Measurements from ENCODE around the gene NR2E1. TPM values are rescaled to one million over a fixed set of nuclear protein-coding genes. Genes with fewer than 3 reads are reported as not detected.
A peak's percentile ranks its signal among the peaks of the same experiment; 100 is the strongest.

The NR2E1 gene
- total RNA-seq, 1 experiment from 2014 or later = not detected

DNA sequence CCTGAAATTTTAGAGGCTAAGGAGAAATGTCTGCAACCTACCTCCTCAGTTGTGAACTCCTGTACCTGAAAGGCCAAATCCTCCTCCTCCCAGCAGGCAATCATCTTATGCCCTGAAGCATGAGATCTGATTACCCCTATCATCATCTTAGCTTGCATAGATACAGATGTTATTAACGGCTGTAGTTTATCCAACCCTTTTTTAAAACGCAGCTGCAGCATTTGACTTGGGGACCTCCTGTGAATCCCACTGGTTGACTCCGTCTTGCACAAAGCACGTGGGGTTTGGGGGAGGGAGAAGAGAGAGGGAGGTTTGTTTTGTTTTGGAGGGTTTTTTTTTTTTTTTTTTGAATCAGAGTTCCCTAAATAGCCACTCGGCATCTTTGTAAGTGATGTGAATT lies 5.8 kb upstream of the NR2E1 start:
- H2BK20ac ChIP-seq (ENCODE audit: low read depth, low read length, poor library complexity, severe bottlenecking) = no peak overlapping the region
- DNase-seq = peak; percentile 37
- WGBS (ENCODE audit: extremely low coverage, insufficient read length, low lambda C conversion rate) = no CpG with 5 or more reads among the region's 5 CpGs
- H3T11ph ChIP-seq (ENCODE audit: low read length) = no peak overlapping the region
- no peak overlapping the region for H2BK5ac ChIP-seq (ENCODE audit: insufficient read length, low read length)
- no peak overlapping the region for H3K4ac ChIP-seq (ENCODE audit: low read depth, low read length)
- H4K20me1 ChIP-seq (ENCODE audit: control insufficient read depth, insufficient read depth, insufficient read length) = no peaks in the 10 kb centered on the region
- TF ChIP-seq, protein P1, sequence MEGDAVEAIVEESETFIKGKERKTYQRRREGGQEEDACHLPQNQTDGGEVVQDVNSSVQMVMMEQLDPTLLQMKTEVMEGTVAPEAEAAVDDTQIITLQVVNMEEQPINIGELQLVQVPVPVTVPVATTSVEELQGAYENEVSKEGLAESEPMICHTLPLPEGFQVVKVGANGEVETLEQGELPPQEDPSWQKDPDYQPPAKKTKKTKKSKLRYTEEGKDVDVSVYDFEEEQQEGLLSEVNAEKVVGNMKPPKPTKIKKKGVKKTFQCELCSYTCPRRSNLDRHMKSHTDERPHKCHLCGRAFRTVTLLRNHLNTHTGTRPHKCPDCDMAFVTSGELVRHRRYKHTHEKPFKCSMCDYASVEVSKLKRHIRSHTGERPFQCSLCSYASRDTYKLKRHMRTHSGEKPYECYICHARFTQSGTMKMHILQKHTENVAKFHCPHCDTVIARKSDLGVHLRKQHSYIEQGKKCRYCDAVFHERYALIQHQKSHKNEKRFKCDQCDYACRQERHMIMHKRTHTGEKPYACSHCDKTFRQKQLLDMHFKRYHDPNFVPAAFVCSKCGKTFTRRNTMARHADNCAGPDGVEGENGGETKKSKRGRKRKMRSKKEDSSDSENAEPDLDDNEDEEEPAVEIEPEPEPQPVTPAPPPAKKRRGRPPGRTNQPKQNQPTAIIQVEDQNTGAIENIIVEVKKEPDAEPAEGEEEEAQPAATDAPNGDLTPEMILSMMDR (conservative IDR thresholded peaks at IDR 0.05) = no peak
- H3K4me1 ChIP-seq (ENCODE audit: insufficient read depth, low read length) = no peaks in the 10 kb centered on the region; the same call in 1 of the 2 replicates
- Mint-ChIP-seq H3K4me3 (no peak overlapping the region), H3K27ac (no peak overlapping the region), H3K9me3 (peaks cover 2 to 18% of the 10 kb centered on the region in 2 experiments; a peak in 3 of 5 replicates), H3K27me3 (ENCODE audit: low read depth) (peaks cover 100% of the 10 kb centered on the region), H3K4me1 (peaks cover 27 to 46% of the 10 kb centered on the region in 2 experiments), H3K36me3 (ENCODE audit: insufficient read depth in 1 of 3, low read depth in 3 of 3) (no peaks in the 10 kb centered on the region; a peak in 1 of 7 replicates)
- no peak overlapping the region for H3K23ac ChIP-seq (ENCODE audit: insufficient read length, low read depth, low read length)
- H3K23me2 ChIP-seq (ENCODE audit: insufficient read length, low read depth, low read length, poor library complexity, severe bottlenecking) = no peaks in the 10 kb centered on the region
- H4K91ac ChIP-seq (ENCODE audit: insufficient read length, low read depth, low read length) = no peak overlapping the region
- H3K56ac ChIP-seq (ENCODE audit: insufficient read length, low read depth, low read length) = no peak overlapping the region
- H4K8ac ChIP-seq (replicated peaks; ENCODE audit: insufficient read length, low read depth, low read length) = no peak overlapping the region
- no peak overlapping the region for H2AK5ac ChIP-seq (ENCODE audit: insufficient read length, low read length)
- no peak overlapping the region for H2AFZ ChIP-seq (ENCODE audit: low read length)
- no peak overlapping the region for H3K9ac ChIP-seq (ENCODE audit: extremely low read depth, insufficient read length, low read length)
- no peak overlapping the region for H2BK12ac ChIP-seq (ENCODE audit: insufficient read length, low read depth, low read length)
- H4K5ac ChIP-seq (ENCODE audit: insufficient read length, low read depth, low read length) = no peak overlapping the region
- no peak overlapping the region for H2BK120ac ChIP-seq (ENCODE audit: low read depth, low read length, poor library complexity, severe bottlenecking)
- H3K27ac ChIP-seq (ENCODE audit: insufficient read length, low read depth, low read length) = no peak overlapping the region
- H3K18ac ChIP-seq (ENCODE audit: insufficient read length, low read depth, low read length) = no peak overlapping the region
- H3K79me1 ChIP-seq (ENCODE audit: insufficient read depth, low read depth, low read length, poor library complexity, severe bottlenecking) = no peaks in the 10 kb centered on the region
- H3K27me3 ChIP-seq (ENCODE audit: insufficient read depth, low read length) = peaks cover 96% of the 10 kb centered on the region
- no peak overlapping the region for H3K14ac ChIP-seq (ENCODE audit: insufficient read depth, low read length)
- no peaks in the 10 kb centered on the region for H3K79me2 ChIP-seq (ENCODE audit: insufficient read depth, low read length)
- no peak overlapping the region for H3K4me2 ChIP-seq (ENCODE audit: insufficient read depth, insufficient read length, low read length)
- H3K9me3 ChIP-seq (ENCODE audit: control insufficient read depth, low read depth, low read length) = no peaks in the 10 kb centered on the region
- no peak overlapping the region for H2BK15ac ChIP-seq (ENCODE audit: low read depth, low read length)
